ENCODE measurements around the gene FKBP15.
A peak's percentile ranks its signal among the peaks of the same experiment; 100 is the strongest.

DNA sequence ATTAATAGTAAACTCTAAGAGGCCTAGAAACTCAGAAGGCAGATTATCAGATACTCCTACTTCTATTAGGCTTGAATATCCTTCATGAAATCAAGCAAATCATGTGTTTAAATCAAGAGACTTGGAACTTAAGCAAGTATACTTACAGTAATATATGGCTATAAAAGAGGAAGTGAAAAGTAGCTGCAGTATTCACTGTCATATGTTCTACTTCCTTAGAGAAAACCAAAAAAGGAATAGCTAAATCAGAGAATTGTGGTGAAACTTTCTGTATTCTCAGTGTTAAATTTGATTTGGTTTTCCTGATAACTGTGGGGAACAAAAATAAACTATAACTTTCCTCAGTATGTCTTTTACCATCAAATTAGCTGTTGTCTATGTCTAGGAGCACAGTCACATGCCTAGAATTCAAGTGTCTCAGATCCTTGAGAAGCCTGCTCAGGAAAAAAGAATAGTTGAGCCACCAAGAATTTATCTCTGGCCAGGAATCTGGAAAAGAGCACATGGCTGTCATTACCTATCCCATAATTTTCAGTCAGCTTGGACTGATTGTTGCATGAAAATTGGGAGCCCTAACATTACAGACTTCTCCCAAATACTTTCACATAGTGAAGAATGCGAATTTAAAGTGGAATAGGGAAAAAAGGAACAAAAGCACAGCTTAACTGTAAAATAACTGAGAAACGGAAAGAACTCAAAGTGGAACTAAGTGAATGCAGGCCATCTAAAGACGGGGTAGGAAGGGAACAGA is 1.7 kb downstream of the FKBP15 start:
- TF ChIP-seq, protein P1, sequence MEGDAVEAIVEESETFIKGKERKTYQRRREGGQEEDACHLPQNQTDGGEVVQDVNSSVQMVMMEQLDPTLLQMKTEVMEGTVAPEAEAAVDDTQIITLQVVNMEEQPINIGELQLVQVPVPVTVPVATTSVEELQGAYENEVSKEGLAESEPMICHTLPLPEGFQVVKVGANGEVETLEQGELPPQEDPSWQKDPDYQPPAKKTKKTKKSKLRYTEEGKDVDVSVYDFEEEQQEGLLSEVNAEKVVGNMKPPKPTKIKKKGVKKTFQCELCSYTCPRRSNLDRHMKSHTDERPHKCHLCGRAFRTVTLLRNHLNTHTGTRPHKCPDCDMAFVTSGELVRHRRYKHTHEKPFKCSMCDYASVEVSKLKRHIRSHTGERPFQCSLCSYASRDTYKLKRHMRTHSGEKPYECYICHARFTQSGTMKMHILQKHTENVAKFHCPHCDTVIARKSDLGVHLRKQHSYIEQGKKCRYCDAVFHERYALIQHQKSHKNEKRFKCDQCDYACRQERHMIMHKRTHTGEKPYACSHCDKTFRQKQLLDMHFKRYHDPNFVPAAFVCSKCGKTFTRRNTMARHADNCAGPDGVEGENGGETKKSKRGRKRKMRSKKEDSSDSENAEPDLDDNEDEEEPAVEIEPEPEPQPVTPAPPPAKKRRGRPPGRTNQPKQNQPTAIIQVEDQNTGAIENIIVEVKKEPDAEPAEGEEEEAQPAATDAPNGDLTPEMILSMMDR (IDR thresholded peaks at IDR 0.05; ENCODE audit: low read depth, low read length), result no peak
- peak; percentile 61; the same call in 1 of the 2 replicates for TF ChIP-seq EZH2phosphoT487 (IDR thresholded peaks at IDR 0.05; ENCODE audit: low read depth)
